Natural killer cell (primary cell): Measurements from ENCODE around the gene CUX1. TPM values are rescaled to one million over a fixed set of nuclear protein-coding genes. Genes with fewer than 3 reads are reported as not detected.

Source experiments
- ATAC-seq, 3 donors: fragments of 150-1000 bp in 2 of 3; fragments of 200-7000 bp in 1 of 3; cut with Tn5 transposase; 1 replicate in 1 of 3; 2 replicates in 2 of 3; pipeline ENCODE4 v1.10.0; 2021; ENCODE audit warnings: mild to moderate bottlenecking in 2 of 3, moderate library complexity in 2 of 3
- DNase-seq, 2 donors: peaks; one replicate each; pipeline versions ENCODE4 v3.0.0 to v3.0.0-alpha.2; 2013 to 2021; ENCODE audit warnings: mixed read lengths in 1 of 2
- H3K27ac ChIP-seq: one replicate; pipeline ENCODE4 v1.5.1; 2013; ENCODE audit warnings: mild to moderate bottlenecking, low read length
- H3K27me3 ChIP-seq: one replicate; pipeline ENCODE4 v1.6.1; 2013; ENCODE audit warnings: low read length; ENCODE audit not compliant: control insufficient read depth, insufficient read depth
- H3K36me3 ChIP-seq: one replicate; pipeline ENCODE4 v1.6.1; 2013; ENCODE audit warnings: low read length; ENCODE audit not compliant: control insufficient read depth, insufficient read depth
- H3K4me1 ChIP-seq: one replicate; pipeline ENCODE4 v1.6.1; 2013; ENCODE audit warnings: low read length; ENCODE audit not compliant: control insufficient read depth, insufficient read depth
- H3K4me3 ChIP-seq: one replicate; pipeline ENCODE4 v1.5.1; 2013; ENCODE audit warnings: low read length
- H3K9me3 ChIP-seq: one replicate; pipeline ENCODE4 v1.6.1; 2013; ENCODE audit warnings: low read length; ENCODE audit not compliant: control insufficient read depth, insufficient read depth
- H3K27ac Mint-ChIP-seq, 2 donors: one replicate each; pipeline ENCODE4 v1.8.0; 2022; ENCODE audit warnings: mild to moderate bottlenecking in 2 of 2, mixed read lengths in 2 of 2, moderate library complexity in 1 of 2
- H3K27me3 Mint-ChIP-seq, 2 donors: one replicate each; pipeline ENCODE4 v1.8.0; 2022; ENCODE audit warnings: low read depth in 2 of 2, mixed read lengths in 2 of 2
- H3K36me3 Mint-ChIP-seq: one replicate; pipeline ENCODE4 v1.8.0; 2022; ENCODE audit warnings: mixed read lengths
- H3K4me1 Mint-ChIP-seq, 2 donors: one replicate each; pipeline ENCODE4 v1.8.0; 2022; ENCODE audit warnings: mixed read lengths in 2 of 2
- H3K4me3 Mint-ChIP-seq: one replicate; pipeline ENCODE4 v1.8.0; 2022; ENCODE audit warnings: mild to moderate bottlenecking, moderate library complexity, mixed read lengths
- H3K9me3 Mint-ChIP-seq, 2 donors: one replicate each; pipeline ENCODE4 v1.8.0; 2022; ENCODE audit warnings: mixed read lengths in 2 of 2
- WGBS: methylation state at CpG from one replicate; pipeline ENCODE4 v1.1.7; 2013; ENCODE audit warnings: missing lambda C conversion rate; ENCODE audit not compliant: insufficient coverage; 5-methylcytosine and 5-hydroxymethylcytosine counted together
- intact Hi-C: fragments of 100-400 bp; cut with micrococcal nuclease; formaldehyde crosslinking; loops from one replicate; pipeline ENCODE4 v1.14.2; 2022
- total RNA-seq, 4 donors: library from RNA; stranded (reverse); fragments of 120-200 nt in 1 of 4; gene quantifications; one replicate each; pipeline versions ENCODE4 v1.2.3 to v1.2.4, GENCODE V29; 2013 to 2022
- TF ChIP-seq, protein P1 (sequence below): fragments of 200-600 bp; IDR thresholded peaks from one replicate; pipeline ENCODE4 v1.8.0; 2022; ENCODE audit warnings: antibody characterized with exemption

Gene CUX1
- total RNA-seq, 3 donors from 2014 or later (not counting 1 experiment from before 2014, with no cell fraction given), result 59.8 to 77.4 (median 73.6) TPM

DNA sequence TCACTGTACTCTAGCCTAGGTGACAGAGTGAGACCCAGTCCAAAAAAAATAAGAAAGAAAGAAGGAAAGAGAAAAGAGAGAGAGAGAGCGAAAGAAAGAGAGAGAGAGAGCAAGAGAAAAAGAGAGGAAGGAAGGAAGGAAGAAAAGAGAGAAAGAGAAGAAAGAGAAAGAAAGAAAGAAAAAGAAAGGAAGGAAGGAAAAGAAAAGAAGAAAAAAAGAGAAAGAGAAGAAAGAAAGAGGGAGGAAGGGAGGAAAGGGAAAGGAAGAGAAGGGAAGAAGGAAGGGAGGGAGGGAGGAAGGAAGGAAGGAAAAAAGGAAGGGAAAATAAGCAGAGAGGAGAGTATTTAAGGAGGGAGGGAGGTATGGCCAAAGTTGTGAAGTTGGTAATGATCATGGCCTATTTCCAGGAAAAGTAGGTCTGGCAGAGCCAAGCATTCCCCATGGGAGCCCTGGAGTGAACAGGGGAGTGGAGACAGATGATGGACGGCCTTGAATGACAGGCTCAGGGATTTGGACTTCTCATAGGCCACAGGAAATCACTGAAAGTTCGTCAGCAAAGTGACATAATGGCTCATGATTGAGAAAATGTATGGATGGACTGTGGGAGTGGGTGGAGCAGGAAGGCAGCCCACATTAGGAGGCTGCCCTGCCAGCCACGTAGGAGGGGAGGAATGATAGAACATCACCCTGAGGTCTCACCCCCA is 44.8 kb upstream of the CUX1 start:
- Histone ChIP-seq H3K27ac (no peak overlapping the region), H3K9me3 (no peaks in the 10 kb centered on the region), H3K4me3 (no peak overlapping the region), H3K4me1 (no peaks in the 10 kb centered on the region), H3K27me3 (no peaks in the 10 kb centered on the region), H3K36me3 (no peaks in the 10 kb centered on the region)
- H3K27ac Mint-ChIP-seq, result no peak overlapping the region
- H3K27me3 Mint-ChIP-seq, result peaks cover 0 to 5% of the 10 kb centered on the region in 2 donors
- H3K4me3 Mint-ChIP-seq, result no peak overlapping the region
- H3K36me3 Mint-ChIP-seq, result no peaks in the 10 kb centered on the region
- no peak for DNase-seq
- no peaks in the 10 kb centered on the region for H3K9me3 Mint-ChIP-seq
- H3K4me1 Mint-ChIP-seq, result no peaks in the 10 kb centered on the region
- ATAC-seq, result no peak
- WGBS, result 72% methylated on average over 3 of the region's 4 CpGs
- intact Hi-C loops, result no loop called here
- TF ChIP-seq, protein P1, sequence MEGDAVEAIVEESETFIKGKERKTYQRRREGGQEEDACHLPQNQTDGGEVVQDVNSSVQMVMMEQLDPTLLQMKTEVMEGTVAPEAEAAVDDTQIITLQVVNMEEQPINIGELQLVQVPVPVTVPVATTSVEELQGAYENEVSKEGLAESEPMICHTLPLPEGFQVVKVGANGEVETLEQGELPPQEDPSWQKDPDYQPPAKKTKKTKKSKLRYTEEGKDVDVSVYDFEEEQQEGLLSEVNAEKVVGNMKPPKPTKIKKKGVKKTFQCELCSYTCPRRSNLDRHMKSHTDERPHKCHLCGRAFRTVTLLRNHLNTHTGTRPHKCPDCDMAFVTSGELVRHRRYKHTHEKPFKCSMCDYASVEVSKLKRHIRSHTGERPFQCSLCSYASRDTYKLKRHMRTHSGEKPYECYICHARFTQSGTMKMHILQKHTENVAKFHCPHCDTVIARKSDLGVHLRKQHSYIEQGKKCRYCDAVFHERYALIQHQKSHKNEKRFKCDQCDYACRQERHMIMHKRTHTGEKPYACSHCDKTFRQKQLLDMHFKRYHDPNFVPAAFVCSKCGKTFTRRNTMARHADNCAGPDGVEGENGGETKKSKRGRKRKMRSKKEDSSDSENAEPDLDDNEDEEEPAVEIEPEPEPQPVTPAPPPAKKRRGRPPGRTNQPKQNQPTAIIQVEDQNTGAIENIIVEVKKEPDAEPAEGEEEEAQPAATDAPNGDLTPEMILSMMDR, result no peak

DNA sequence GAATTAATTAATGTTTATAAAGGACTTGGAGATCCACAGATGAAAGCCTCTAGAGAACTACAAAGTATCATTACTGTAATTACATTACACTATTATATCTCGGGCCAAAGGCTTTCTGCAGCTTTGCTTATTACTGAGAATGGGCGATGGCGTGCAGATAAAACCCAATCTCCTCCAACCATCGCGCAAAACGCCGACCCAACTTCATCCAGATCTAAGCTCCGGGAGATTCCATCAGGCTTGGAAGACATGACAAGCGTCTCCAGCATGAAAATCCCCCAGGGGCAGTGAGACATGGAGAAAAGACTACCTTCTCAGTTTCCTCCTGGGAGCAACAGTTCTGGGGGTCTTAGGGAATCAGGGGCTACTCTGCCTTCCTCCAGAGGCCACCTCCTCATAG is 42.2 kb upstream of the CUX1 start:
- Histone ChIP-seq H3K27ac (no peak overlapping the region), H3K27me3 (no peaks in the 10 kb centered on the region), H3K9me3 (no peaks in the 10 kb centered on the region), H3K36me3 (no peaks in the 10 kb centered on the region), H3K4me3 (no peak overlapping the region), H3K4me1 (no peaks in the 10 kb centered on the region)
- no peaks in the 10 kb centered on the region for H3K4me1 Mint-ChIP-seq
- 90% methylated on average over 9 of the region's 9 CpGs for WGBS
- no peaks in the 10 kb centered on the region for H3K36me3 Mint-ChIP-seq
- no peak overlapping the region for H3K4me3 Mint-ChIP-seq
- H3K27ac Mint-ChIP-seq, result no peak overlapping the region
- DNase-seq (no peak), ATAC-seq (no peak)
- H3K27me3 Mint-ChIP-seq, result peaks cover 0 to 5% of the 10 kb centered on the region in 2 donors
- TF ChIP-seq, protein P1, result no peak
- intact Hi-C loops, result no loop called here
- H3K9me3 Mint-ChIP-seq, result no peaks in the 10 kb centered on the region

DNA sequence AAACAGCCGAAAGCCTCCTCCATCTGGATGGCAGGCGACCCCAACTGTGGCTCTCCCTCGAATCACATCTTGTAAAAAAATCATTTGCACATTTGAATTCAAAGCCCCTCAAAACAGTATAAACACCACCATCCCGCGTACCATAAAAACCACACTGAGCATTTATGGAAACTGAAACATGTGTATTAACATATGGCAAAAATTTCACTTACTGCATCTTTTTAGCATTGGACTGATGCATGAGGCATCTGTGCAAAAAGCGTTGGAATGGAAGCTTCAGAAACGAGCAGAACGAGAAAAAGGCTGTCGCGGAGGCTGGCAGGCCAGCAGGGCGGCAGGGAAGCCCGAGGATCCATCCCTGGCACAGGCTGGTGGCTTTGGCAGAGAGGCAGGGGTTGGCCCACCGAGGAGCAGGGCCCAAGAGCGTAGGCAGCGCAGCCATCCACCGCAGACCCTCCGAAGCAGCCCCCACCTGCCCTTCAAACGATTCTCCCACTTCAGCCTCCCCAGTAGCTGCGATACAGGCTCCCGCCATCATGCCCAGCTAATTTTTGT is 39.3 kb upstream of the CUX1 start:
- intact Hi-C loops, result no loop called here
- WGBS, result 91% methylated on average over 18 of the region's 20 CpGs

More for the DNA sequence above, 39.3 kb upstream of the CUX1 start:
- DNase-seq (no peak), ATAC-seq (no peak)
- TF ChIP-seq, protein P1, result no peak
- Mint-ChIP-seq H3K4me3 (no peak overlapping the region), H3K9me3 (no peaks in the 10 kb centered on the region), H3K4me1 (no peaks in the 10 kb centered on the region), H3K27me3 (peaks cover 0 to under 1% of the 10 kb centered on the region in 2 donors), H3K27ac (no peak overlapping the region), H3K36me3 (no peaks in the 10 kb centered on the region)
- Histone ChIP-seq H3K4me3 (no peak overlapping the region), H3K27me3 (no peaks in the 10 kb centered on the region), H3K9me3 (no peaks in the 10 kb centered on the region), H3K4me1 (no peaks in the 10 kb centered on the region), H3K36me3 (no peaks in the 10 kb centered on the region), H3K27ac (no peak overlapping the region)
